Right cardiac atrium (tissue), 5 donors: ENCODE measurements around the gene GAS2L1. TPM values are rescaled to one million over a fixed set of nuclear protein-coding genes. Genes with fewer than 3 reads are reported as not detected.

Experiments used
- ATAC-seq, 2 donors: fragments of 200-7000 bp; cut with Tn5 transposase; one replicate each; pipeline versions ENCODE4 v1.8.0 to v1.9.1; 2020; ENCODE audit warnings: moderate library complexity in 2 of 2, mild to moderate bottlenecking in 1 of 2
- DNase-seq, 3 donors: peaks; one replicate each; pipeline ENCODE4 v3.0.0-alpha.2; 2020
- H3K27ac ChIP-seq: one replicate; pipeline ENCODE4 v1.5.1; 2013; ENCODE audit warnings: mild to moderate bottlenecking, low read length, control low read depth, moderate library complexity
- H3K27me3 ChIP-seq: one replicate; pipeline ENCODE4 v1.6.1; 2013; ENCODE audit not compliant: control insufficient read depth, insufficient read depth
- H3K4me1 ChIP-seq: one replicate; pipeline ENCODE4 v1.6.1; 2013; ENCODE audit warnings: low read length; ENCODE audit not compliant: control insufficient read depth, insufficient read depth
- H3K4me3 ChIP-seq: one replicate; pipeline ENCODE4 v1.5.1; 2013; ENCODE audit warnings: low read length, control low read depth
- H3K9me3 ChIP-seq: one replicate; pipeline ENCODE4 v1.6.1; 2013; ENCODE audit warnings: low read length; ENCODE audit not compliant: control insufficient read depth
- WGBS: extraction: QIAGEN DNeasy Blood & Tissue Kit; methylation state at CpG from one replicate; pipeline ENCODE4 v1.1.7; 2013; 5-methylcytosine and 5-hydroxymethylcytosine counted together
- intact Hi-C, 4 donors: fragments of 100-400 bp; cut with DNase I; formaldehyde crosslinking; loops; one replicate each; pipeline versions ENCODE4 v1.11.0 to v1.14.0; 2022 to 2023
- polyA plus RNA-seq: library from polyadenylated mRNA; stranded (reverse); fragments of 200-250 nt; gene quantifications from one replicate; pipeline ENCODE4 v1.2.3, GENCODE V29; 2013
- total RNA-seq, 4 donors: library from RNA; stranded (reverse); fragmentation: NEBNext Ultra II Directional; extraction: Animal tissue kit (Norgen Biotek cat#: 25700); gene quantifications; one replicate each; pipeline ENCODE4 v1.2.1, GENCODE V29; 2021
- donor health status: healthy with polysubstance abuse.
- donor health status: DM: no; HTN: yes; CAD: no.
- donor health status: DM: no; HTN: no; CAD: no.
- donor health status: DM: no; HTN: yes; CAD: no; lungs with severe emphysema.
- donor health status: DM: yes; HTN: yes; CAD: no.

GAS2L1 gene
- total and polyA plus RNA-seq, 5 donors: 16.9 to 25.7 (median 22.4) TPM

- no peak overlapping the region for H3K4me3 ChIP-seq
- intact Hi-C loops: no loop called here
- H3K27me3 ChIP-seq: no peaks in the 10 kb centered on the region
- DNase-seq (no peak), ATAC-seq (peak in 1 of 2 donors; percentile 0)
- peaks cover 30% of the 10 kb centered on the region for H3K4me1 ChIP-seq
- H3K9me3 ChIP-seq: no peaks in the 10 kb centered on the region
- WGBS: 59% methylated on average over 28 of the region's 28 CpGs
- peak overlapping the region; percentile 76 for H3K27ac ChIP-seq
Measured at GRCh38 chr22:29310065-29310862, 3.8 kb downstream of the GAS2L1 start.

DNA sequence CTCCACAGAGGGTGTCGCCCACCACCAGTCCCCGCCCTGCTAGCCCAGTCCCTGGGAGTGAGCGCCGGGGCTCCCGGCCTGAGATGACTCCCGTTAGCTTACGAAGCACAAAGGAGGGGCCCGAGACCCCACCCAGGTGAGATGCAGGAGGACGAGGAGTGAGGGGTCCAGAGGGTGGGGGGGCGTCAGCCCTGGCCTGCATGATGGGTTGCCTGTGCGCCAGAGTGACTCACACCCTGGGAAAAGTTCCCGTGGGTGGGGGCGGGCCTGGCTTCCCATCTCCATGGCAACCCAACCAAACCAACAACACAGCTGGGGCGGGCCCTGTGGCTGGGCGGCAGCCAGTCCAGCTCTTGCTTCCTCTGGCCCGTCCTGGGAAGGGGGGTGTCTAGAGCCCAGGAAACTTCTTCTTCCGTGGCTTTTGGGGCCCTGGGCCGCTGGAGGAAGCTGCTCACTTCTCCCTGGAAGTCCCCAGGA, 4.5 kb downstream of the GAS2L1 start:
- ATAC-seq (peak; percentile 74 to 76), DNase-seq (peak; percentile 97 to 99 (median 99))
- Histone ChIP-seq H3K27me3 (no peaks in the 10 kb centered on the region), H3K4me1 (peaks cover 30% of the 10 kb centered on the region), H3K27ac (peak overlapping the region; percentile 76), H3K9me3 (no peaks in the 10 kb centered on the region), H3K4me3 (peak overlapping the region; percentile 16)
- intact Hi-C loops: no loop called here
- WGBS: 16% methylated on average over 18 of the region's 18 CpGs

GRCh38 chr22:29311464-29312217, 5.2 kb downstream of the GAS2L1 start:
- ATAC-seq (peak; percentile 1), DNase-seq (peak; percentile 60 to 90 (median 87))
- Histone ChIP-seq H3K9me3 (no peaks in the 10 kb centered on the region), H3K27ac (peak overlapping the region; percentile 20), H3K27me3 (no peaks in the 10 kb centered on the region), H3K4me3 (peak overlapping the region; percentile 16), H3K4me1 (peaks cover 30% of the 10 kb centered on the region)
- intact Hi-C loops: no loop called here
- 45% methylated on average over 50 of the region's 50 CpGs for WGBS

DNA sequence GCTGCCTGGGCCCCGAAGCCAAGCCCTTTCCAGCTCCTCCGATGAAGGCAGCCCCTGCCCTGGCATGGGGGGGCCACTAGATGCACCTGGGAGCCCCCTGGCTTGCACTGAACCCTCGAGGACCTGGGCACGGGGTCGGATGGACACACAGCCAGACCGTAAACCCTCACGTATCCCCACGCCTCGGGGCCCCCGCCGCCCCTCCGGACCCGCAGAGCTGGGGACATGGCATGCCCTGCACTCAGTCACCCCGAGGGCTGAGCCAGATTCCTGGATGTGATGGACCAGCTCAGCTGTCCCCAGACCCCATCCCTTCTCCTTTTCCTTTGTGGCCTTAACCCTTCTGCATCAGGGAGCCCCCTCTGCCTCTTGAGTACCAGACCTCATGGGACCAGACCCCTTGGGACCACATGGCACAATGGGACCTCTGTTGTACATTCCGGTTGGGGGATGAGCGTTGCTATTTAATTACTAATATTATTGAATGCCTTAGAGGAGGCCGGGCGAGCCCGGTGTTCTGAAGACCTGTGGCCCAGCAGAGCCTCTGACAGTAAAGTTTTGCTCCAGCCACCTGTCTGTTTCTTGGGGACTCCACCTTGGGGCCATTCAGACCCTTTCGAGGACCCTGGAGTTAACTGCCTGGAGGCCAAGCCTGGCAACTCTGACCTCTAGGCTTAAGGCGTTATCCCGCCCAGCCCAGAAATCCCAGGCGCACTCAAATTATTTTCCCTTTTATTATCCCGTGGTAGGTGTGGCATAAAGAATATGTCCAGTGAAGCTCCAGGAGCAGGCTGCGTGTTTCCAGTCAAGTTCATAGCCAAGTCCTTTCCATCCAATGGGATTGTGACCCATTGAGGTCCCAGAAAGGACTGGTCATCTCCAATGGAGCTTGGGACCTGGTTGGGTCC, 6.0 kb downstream of the GAS2L1 start:
- peak; percentile 11 to 74 (median 51) for DNase-seq
- Histone ChIP-seq H3K27me3 (no peaks in the 10 kb centered on the region), H3K4me1 (peaks cover 30% of the 10 kb centered on the region), H3K9me3 (no peaks in the 10 kb centered on the region), H3K4me3 (no peak overlapping the region), H3K27ac (no peak overlapping the region)
- no peak for ATAC-seq
- intact Hi-C loops: no loop called here
- 88% methylated on average over 25 of the region's 25 CpGs for WGBS

- ATAC-seq (peak in 1 of 2 donors; percentile 9), DNase-seq (peak; percentile 55 to 82 (median 78))
- 15% methylated on average over 44 of the region's 44 CpGs for WGBS
Measured at GRCh38 chr22:29313126-29313575, 6.7 kb downstream of the GAS2L1 start.

DNA sequence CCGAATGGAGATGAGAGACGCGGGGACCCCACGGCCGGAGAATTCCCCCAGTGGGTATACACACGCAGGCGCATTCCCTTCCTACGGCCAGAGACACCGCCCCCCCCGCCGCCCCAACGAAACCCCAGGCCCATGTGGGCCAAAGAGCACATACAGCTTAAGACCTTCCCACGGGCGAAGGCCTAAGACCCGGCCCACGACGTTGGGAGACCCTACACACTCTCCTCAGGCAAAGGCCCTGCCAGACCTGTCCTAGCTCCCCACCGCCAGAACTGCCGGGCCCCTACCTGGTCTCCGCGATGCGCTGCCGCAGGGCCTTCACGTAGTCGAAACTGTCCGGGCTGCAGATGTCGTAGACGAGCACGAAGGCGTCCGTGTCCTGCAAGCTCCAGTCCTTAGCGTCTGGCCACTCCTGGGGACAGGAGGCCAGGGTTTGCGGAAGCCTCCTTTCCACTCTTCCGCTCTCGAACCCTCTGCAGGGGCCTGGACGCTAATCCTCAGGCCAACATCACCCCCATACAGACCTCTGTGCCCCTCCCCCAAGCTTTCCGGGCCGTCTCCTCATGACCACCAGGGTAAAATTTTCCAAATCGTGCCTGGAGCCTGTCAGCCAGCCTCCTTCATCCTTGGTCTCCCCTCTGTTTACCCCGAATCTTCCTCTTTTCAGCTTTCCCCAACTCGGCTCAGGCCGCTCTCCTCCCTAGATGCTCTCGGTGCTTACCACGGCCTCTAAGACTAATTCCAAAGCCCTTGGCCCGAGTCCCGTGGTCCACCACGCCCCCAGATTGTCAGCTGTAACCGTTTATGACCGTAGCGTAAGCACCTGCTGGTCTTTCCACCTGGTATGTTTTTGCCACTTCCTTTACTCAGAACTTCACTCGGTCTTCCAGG, 7.4 kb downstream of the GAS2L1 start:
- DNase-seq: peak; percentile 26 to 63 (median 50)
- WGBS: 19% methylated on average over 51 of the region's 51 CpGs

More at GRCh38 chr22:29313126-29313575, 6.7 kb downstream of the GAS2L1 start:
- no peak overlapping the region for H3K4me3 ChIP-seq
- intact Hi-C loops: no loop called here
- H3K9me3 ChIP-seq: no peaks in the 10 kb centered on the region
- no peak overlapping the region for H3K27ac ChIP-seq
- H3K27me3 ChIP-seq: no peaks in the 10 kb centered on the region
- peaks cover 27% of the 10 kb centered on the region for H3K4me1 ChIP-seq

DNA sequence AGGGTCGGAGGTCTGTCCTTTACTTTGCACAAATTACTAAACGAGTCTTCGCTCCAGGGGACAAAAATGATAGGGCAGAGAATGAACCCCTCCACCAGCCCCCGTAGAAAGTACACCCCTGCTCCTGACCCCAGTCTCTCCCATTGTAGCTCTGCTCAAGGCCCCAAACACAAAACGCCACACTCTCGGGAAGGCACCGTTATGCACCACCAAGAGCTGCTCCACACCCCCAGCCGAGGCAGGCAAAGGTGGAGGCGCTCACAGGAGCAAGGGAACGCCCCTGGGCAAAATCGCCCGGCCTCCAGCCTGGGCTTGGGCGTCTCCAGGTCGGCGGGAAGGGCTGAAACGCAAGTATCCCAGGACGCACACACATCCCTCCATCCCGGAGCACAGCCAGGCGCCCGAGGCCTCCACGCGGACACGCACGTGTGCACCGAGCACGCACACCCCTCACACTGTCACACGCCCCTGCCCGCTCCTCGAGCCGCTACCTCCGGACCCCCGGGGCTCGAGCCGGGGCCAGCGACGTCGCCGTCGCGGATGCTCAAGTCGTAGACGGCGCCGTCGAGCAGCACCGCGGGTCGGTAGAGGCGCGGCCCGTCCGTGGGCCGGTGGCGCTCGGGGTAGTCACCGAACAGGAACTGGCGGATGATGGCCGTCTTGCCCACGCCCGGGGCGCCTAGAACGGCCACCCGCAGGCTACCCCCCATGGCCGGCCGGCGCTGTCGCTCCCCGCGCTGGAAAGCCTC, 8.3 kb downstream of the GAS2L1 start:
- no peaks in the 10 kb centered on the region for H3K27me3 ChIP-seq
- no peak for ATAC-seq
- peak; percentile 26 to 67 (median 50) for DNase-seq
- no peak overlapping the region for H3K27ac ChIP-seq
- WGBS: 3% methylated on average over 69 of the region's 69 CpGs
- peak overlapping the region; percentile 48 for H3K4me3 ChIP-seq
- peaks cover 17% of the 10 kb centered on the region for H3K4me1 ChIP-seq
- no peaks in the 10 kb centered on the region for H3K9me3 ChIP-seq
- intact Hi-C loops: no loop called here

More for the DNA sequence above, 7.4 kb downstream of the GAS2L1 start:
- H3K9me3 ChIP-seq: no peaks in the 10 kb centered on the region
- H3K27me3 ChIP-seq: no peaks in the 10 kb centered on the region
- no peak for ATAC-seq
- H3K4me3 ChIP-seq: no peak overlapping the region
- intact Hi-C loops: no loop called here
- H3K27ac ChIP-seq: no peak overlapping the region
- peaks cover 24% of the 10 kb centered on the region for H3K4me1 ChIP-seq

DNA sequence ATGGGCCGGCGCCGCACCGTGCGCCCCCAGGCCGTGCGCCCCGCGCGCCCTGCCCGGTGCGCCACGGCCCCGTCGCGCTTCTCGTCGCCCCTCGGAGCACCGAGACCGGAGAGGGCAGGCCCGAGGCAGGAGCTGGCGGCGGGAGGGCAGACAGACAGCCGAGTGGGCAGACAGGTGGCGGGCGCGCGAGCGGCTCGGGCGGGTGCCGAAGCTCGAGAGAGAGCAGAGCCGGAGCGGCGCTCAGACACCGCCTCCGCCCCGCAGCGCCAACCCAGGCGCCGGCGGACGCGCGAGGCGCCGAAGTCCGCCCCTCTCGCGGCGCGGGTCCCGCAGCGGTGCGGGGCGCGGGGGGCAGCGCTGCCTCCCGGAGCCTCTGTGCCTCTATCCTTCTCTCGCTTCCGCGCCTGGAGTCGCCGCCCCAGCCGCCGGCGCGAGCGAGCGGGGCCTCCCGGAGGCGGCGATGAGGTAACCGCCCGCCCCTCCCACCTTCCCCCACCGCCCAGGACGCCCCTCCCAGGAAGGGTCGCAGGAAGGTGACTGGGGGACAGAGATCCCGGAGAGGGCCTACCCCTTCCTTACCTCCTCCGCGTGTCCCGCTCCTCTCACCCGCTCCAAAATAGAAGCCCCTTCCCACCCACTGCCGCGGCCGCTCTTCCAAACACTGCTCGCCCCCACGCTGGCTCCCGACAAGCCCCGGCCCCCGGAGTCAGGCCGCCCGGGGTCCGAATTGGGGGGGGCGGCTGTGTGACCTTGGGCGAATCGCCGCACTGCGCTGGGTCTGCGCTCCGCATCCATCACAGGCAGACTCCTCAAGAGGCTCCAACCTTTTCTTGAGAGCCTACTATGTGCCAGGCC, 9.1 kb downstream of the GAS2L1 start, which contains the start of gene RASL10A:
Gene RASL10A, minus strand, starts transcription at position 412 of the 855 bp plus-strand sequence. CDS start 451 bp downstream, outside the sequence.
- peak; percentile 19 to 72 (median 56) for DNase-seq
- Histone ChIP-seq H3K27ac (no peak within 1 kb of the TSS), H3K9me3 (no peaks in the 10 kb centered on the region), H3K27me3 (no peaks in the 10 kb centered on the region), H3K4me3 (peak within 1 kb of the TSS; percentile 48), H3K4me1 (peaks cover 14% of the 10 kb centered on the region)
- ATAC-seq: no peak
- 4% methylated on average over 103 of the region's 103 CpGs for WGBS
- intact Hi-C loops: no loop called here
